HepG2 (cell line): Measurements from ENCODE around the gene PLCB1. TPM values are rescaled to one million over a fixed set of nuclear protein-coding genes. Genes with fewer than 3 reads are reported as not detected.

Experiments used
- ARHGAP35 ChIP-seq: sonication (generic); formaldehyde crosslinking; IDR thresholded peaks from 2 replicates; pipeline ENCODE4 v1.9.0; 2022; ENCODE audit warnings: mild to moderate bottlenecking, inconsistent platforms, moderate library complexity, missing genetic modification reagents, borderline replicate concordance
- DNMT3B ChIP-seq: conservative IDR thresholded peaks from 2 replicates; pipeline ENCODE4 v1.6.1; 2016; ENCODE audit warnings: missing biosample characterization, control low read depth
- HDAC6 ChIP-seq: fragments of 200-600 bp; sonication (generic); IDR thresholded peaks from 2 replicates; pipeline ENCODE4 v1.7.0; 2017; ENCODE audit warnings: mild to moderate bottlenecking, antibody characterized with exemption, low read length, low read depth
- SCMH1 ChIP-seq: sonication (generic); formaldehyde crosslinking; IDR thresholded peaks from 2 replicates; pipeline ENCODE4 v1.9.0; 2021; ENCODE audit warnings: missing genetic modification reagents, mild to moderate bottlenecking, borderline replicate concordance
- SIX1 ChIP-seq: sonication (generic); formaldehyde crosslinking; IDR thresholded peaks from 2 replicates; pipeline ENCODE4 v1.4.0; 2020; ENCODE audit warnings: missing genetic modification reagents, borderline replicate concordance
- TFAP4 ChIP-seq: sonication (generic); IDR thresholded peaks from 2 replicates; pipeline ENCODE4 v1.6.1; 2016; ENCODE audit warnings: low read depth, borderline replicate concordance
- ZBTB49 ChIP-seq: sonication (generic); formaldehyde crosslinking; IDR thresholded peaks from 2 replicates; pipeline ENCODE4 v1.4.0; 2020; ENCODE audit warnings: missing genetic modification reagents, borderline replicate concordance
- ZMAT3 ChIP-seq: sonication (generic); formaldehyde crosslinking; conservative IDR thresholded peaks from 2 replicates; pipeline ENCODE4 v1.7.0; 2021; ENCODE audit warnings: missing genetic modification reagents
- ZNF274 ChIP-seq: sonication (generic); formaldehyde crosslinking; IDR thresholded peaks from 2 replicates; pipeline ENCODE4 v1.5.1; 2020; ENCODE audit warnings: mild to moderate bottlenecking, missing genetic modification reagents
- ZNF33A ChIP-seq: sonication (generic); formaldehyde crosslinking; IDR thresholded peaks from 2 replicates; pipeline ENCODE4 v1.5.1; 2020; ENCODE audit warnings: missing genetic modification reagents, mild to moderate bottlenecking, moderate library complexity, borderline replicate concordance
- ZNF672 ChIP-seq: sonication (generic); formaldehyde crosslinking; IDR thresholded peaks from 2 replicates; pipeline ENCODE4 v1.8.1; 2022; ENCODE audit warnings: missing genetic modification reagents
- ZNF7 ChIP-seq: IDR thresholded peaks from 2 replicates; pipeline ENCODE4 v1.6.1; 2016; ENCODE audit warnings: missing biosample characterization, missing genetic modification reagents
- ZUFSP ChIP-seq: sonication (generic); formaldehyde crosslinking; IDR thresholded peaks from 2 replicates; pipeline ENCODE4 v1.9.0; 2021; ENCODE audit warnings: missing genetic modification reagents, mild to moderate bottlenecking, borderline replicate concordance
- polyA plus RNA-seq, 8 experiments: library from polyadenylated mRNA; depleted of rRNA in 3 of 8; stranded (reverse) in 7 of 8; unstranded in 1 of 8; fragments of >200 nt; fragmentation: Illumina TruSeq in 4 of 8; extraction: Trizol in 4 of 8; gene quantifications; 2 replicates each; pipeline versions ENCODE4 v1.2.1 to v1.2.3, GENCODE V29; 2011 to 2016; ENCODE audit warnings: low read depth in 4 of 8, missing spikeins in 1 of 8, mixed read lengths in 1 of 8; ENCODE audit not compliant: insufficient read depth in 1 of 8
- total RNA-seq, 5 experiments: library from RNA; depleted of rRNA; stranded (reverse); fragments of >200 nt; fragmentation: Illumina TruSeq; extraction: Trizol; gene quantifications; 2 replicates each; pipeline ENCODE4 v1.2.3, GENCODE V29; 2016; ENCODE audit warnings: low read depth in 1 of 5
- TF ChIP-seq, protein P1 (sequence below): sonication (generic); formaldehyde crosslinking; IDR thresholded peaks from 2 replicates; pipeline ENCODE4 v1.5.0; 2020; ENCODE audit warnings: mild to moderate bottlenecking, missing genetic modification reagents, borderline replicate concordance

PLCB1 gene
- total and polyA plus RNA-seq, 2 of the 13 experiments (the other 11 are each of a cell fraction or from before 2014, with no cell fraction given) = 42.4 to 55.9 TPM

- no peak for TF ChIP-seq ZBTB49 (CRISPR knock-in tag)
- TF ChIP-seq ZNF672 = no peak
- no peak for TF ChIP-seq HDAC6
- no peak for TF ChIP-seq SCMH1 (CRISPR knock-in tag)
- no peak for TF ChIP-seq SIX1
- TF ChIP-seq ZMAT3 (CRISPR knock-in tag) = no peak
- TF ChIP-seq, protein P1, sequence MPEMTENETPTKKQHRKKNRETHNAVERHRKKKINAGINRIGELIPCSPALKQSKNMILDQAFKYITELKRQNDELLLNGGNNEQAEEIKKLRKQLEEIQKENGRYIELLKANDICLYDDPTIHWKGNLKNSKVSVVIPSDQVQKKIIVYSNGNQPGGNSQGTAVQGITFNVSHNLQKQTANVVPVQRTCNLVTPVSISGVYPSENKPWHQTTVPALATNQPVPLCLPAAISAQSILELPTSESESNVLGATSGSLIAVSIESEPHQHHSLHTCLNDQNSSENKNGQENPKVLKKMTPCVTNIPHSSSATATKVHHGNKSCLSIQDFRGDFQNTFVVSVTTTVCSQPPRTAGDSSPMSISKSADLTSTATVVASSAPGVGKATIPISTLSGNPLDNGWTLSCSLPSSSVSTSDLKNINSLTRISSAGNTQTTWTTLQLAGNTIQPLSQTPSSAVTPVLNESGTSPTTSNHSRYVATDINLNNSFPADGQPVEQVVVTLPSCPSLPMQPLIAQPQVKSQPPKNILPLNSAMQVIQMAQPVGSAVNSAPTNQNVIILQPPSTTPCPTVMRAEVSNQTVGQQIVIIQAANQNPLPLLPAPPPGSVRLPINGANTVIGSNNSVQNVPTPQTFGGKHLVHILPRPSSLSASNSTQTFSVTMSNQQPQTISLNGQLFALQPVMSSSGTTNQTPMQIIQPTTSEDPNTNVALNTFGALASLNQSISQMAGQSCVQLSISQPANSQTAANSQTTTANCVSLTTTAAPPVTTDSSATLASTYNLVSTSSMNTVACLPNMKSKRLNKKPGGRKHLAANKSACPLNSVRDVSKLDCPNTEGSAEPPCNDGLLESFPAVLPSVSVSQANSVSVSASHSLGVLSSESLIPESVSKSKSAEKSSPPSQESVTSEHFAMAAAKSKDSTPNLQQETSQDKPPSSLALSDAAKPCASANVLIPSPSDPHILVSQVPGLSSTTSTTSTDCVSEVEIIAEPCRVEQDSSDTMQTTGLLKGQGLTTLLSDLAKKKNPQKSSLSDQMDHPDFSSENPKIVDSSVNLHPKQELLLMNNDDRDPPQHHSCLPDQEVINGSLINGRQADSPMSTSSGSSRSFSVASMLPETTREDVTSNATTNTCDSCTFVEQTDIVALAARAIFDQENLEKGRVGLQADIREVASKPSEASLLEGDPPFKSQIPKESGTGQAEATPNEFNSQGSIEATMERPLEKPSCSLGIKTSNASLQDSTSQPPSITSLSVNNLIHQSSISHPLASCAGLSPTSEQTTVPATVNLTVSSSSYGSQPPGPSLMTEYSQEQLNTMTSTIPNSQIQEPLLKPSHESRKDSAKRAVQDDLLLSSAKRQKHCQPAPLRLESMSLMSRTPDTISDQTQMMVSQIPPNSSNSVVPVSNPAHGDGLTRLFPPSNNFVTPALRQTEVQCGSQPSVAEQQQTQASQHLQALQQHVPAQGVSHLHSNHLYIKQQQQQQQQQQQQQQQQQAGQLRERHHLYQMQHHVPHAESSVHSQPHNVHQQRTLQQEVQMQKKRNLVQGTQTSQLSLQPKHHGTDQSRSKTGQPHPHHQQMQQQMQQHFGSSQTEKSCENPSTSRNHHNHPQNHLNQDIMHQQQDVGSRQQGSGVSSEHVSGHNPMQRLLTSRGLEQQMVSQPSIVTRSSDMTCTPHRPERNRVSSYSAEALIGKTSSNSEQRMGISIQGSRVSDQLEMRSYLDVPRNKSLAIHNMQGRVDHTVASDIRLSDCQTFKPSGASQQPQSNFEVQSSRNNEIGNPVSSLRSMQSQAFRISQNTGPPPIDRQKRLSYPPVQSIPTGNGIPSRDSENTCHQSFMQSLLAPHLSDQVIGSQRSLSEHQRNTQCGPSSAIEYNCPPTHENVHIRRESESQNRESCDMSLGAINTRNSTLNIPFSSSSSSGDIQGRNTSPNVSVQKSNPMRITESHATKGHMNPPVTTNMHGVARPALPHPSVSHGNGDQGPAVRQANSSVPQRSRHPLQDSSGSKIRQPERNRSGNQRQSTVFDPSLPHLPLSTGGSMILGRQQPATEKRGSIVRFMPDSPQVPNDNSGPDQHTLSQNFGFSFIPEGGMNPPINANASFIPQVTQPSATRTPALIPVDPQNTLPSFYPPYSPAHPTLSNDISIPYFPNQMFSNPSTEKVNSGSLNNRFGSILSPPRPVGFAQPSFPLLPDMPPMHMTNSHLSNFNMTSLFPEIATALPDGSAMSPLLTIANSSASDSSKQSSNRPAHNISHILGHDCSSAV (CRISPR knock-in tag) = no peak
- no peak for TF ChIP-seq TFAP4
- no peak for TF ChIP-seq ZNF7 (CRISPR knock-in tag)
- no peak for TF ChIP-seq ZUFSP
- no peak for TF ChIP-seq DNMT3B (CRISPR knock-in tag)
- TF ChIP-seq ARHGAP35 (CRISPR knock-in tag) = no peak
- no peak for TF ChIP-seq ZNF33A (CRISPR knock-in tag)
- TF ChIP-seq ZNF274 = no peak
These were observed 261.3 kb downstream of the PLCB1 start (continued) for GRCh38 chr20:8393381-8393780.
